ENCODE measurements around the gene BACH2. TPM values are rescaled to one million over a fixed set of nuclear protein-coding genes. Genes with fewer than 3 reads are reported as not detected.

BACH2 gene
- polyA plus RNA-seq, 1 of the 3 experiments (the other 2 are of a cell fraction), result 0.46 TPM

- no peak for TF ChIP-seq FOSL2 (IDR thresholded peaks at IDR 0.05; ENCODE audit: borderline replicate concordance, low read depth)
- TF ChIP-seq GATA2 (CRISPR knock-in tag; IDR thresholded peaks at IDR 0.05), result no peak
- no peak for TF ChIP-seq ELF1 (IDR thresholded peaks at IDR 0.05)
- no peak for TF ChIP-seq RCOR1 (IDR thresholded peaks at IDR 0.05; ENCODE audit: low read length)
- no peak for TF ChIP-seq EZH2phosphoT487 (IDR thresholded peaks at IDR 0.05; ENCODE audit: borderline replicate concordance, low read depth)
- TF ChIP-seq MXI1 (IDR thresholded peaks at IDR 0.05; ENCODE audit: low read depth, low read length), result no peak
- TF ChIP-seq SMC3 (IDR thresholded peaks at IDR 0.05; ENCODE audit: low read depth, low read length), result no peak
- TF ChIP-seq IRF3 (IDR thresholded peaks at IDR 0.05; ENCODE audit: low read depth, low read length), result no peak
- TF ChIP-seq SIN3A (IDR thresholded peaks at IDR 0.05; ENCODE audit: borderline replicate concordance, low read depth, low read length), result no peak
- no peak for TF ChIP-seq RXRA (IDR thresholded peaks at IDR 0.05; ENCODE audit: borderline replicate concordance, low read depth)
- TF ChIP-seq NFIC (IDR thresholded peaks at IDR 0.05; ENCODE audit: borderline replicate concordance), result no peak
- no peak for TF ChIP-seq JUND (IDR thresholded peaks at IDR 0.05)
- TF ChIP-seq TCF12 (IDR thresholded peaks at IDR 0.05), result no peak
- TF ChIP-seq MEF2A (IDR thresholded peaks at IDR 0.05; ENCODE audit: borderline replicate concordance, low read depth), result no peak
- H3K4me2 ChIP-seq, result no peak overlapping the region
- H3K27me3 ChIP-seq (ENCODE audit: insufficient read depth), result no peaks in the 10 kb centered on the region
- H3K9me2 ChIP-seq, result no peaks in the 10 kb centered on the region
- POLR2A ChIA-PET, result no interaction called here
- H3K79me2 ChIP-seq (ENCODE audit: insufficient read depth), result no peaks in the 10 kb centered on the region
- WGBS (ENCODE audit: low lambda C conversion rate), result 93% methylated on average over 8 of the region's 8 CpGs
- no peak overlapping the region for H3K9ac ChIP-seq
- no peaks in the 10 kb centered on the region; a peak in 1 of 4 replicates for H3K4me1 ChIP-seq (ENCODE audit: control insufficient read depth in 1 of 2, insufficient read depth in 2 of 2, low read depth in 1 of 2, low read length in 1 of 2)
- no peaks in the 10 kb centered on the region for H3K9me3 ChIP-seq
- H3K36me3 ChIP-seq (replicated peaks in 1 of 2; ENCODE audit: control insufficient read depth in 1 of 2, insufficient read depth in 2 of 2, low read length in 1 of 2), result no peaks in the 10 kb centered on the region
- CTCF ChIA-PET, result interaction anchor here (1.2 to 6.3 kb wide), 5 partner anchors 12 to 535 kb away, joined by 3 to 169 read pairs (median 22); no protein-coding TSS in a partner anchor
- H4K20me1 ChIP-seq (ENCODE audit: insufficient read depth), result no peaks in the 10 kb centered on the region
- no peak overlapping the region for H2AFZ ChIP-seq (ENCODE audit: low read depth)
- no peak overlapping the region for H3K27ac ChIP-seq (ENCODE audit: low read depth in 2 of 2, low read length in 1 of 2)
- H3K4me3 ChIP-seq (ENCODE audit: low read depth in 2 of 2, low read length in 1 of 2), result no peak overlapping the region
- H3F3A ChIP-seq (replicated peaks; ENCODE audit: insufficient read depth), result no peaks in the 10 kb centered on the region
- DNase-seq, result no peak
These were observed 354.0 kb downstream of the BACH2 start for GRCh38 chr6:89942601-89943000.

- ChIA-PET POLR2A (no interaction called here), CTCF (interaction anchor here (0.7 to 6.3 kb wide), 14 partner anchors 7 to 536 kb away, joined by 3 to 169 read pairs (median 15); no protein-coding TSS in a partner anchor)
- H3K4me1 ChIP-seq (ENCODE audit: control insufficient read depth in 1 of 2, insufficient read depth in 2 of 2, low read depth in 1 of 2, low read length in 1 of 2), result no peaks in the 10 kb centered on the region; a peak in 1 of 4 replicates
- no peaks in the 10 kb centered on the region for H3K36me3 ChIP-seq (replicated peaks in 1 of 2; ENCODE audit: control insufficient read depth in 1 of 2, insufficient read depth in 2 of 2, low read length in 1 of 2)
- H3K9me3 ChIP-seq, result no peaks in the 10 kb centered on the region
- no peak overlapping the region for H3K4me2 ChIP-seq
- no peaks in the 10 kb centered on the region for H3K79me2 ChIP-seq (ENCODE audit: insufficient read depth)
- no peaks in the 10 kb centered on the region for H3K27me3 ChIP-seq (ENCODE audit: insufficient read depth)
- H4K20me1 ChIP-seq (ENCODE audit: insufficient read depth), result no peaks in the 10 kb centered on the region
- WGBS (ENCODE audit: low lambda C conversion rate), result 88% methylated on average over 6 of the region's 6 CpGs
- H2AFZ ChIP-seq (ENCODE audit: low read depth), result no peak overlapping the region
- no peaks in the 10 kb centered on the region for H3K9me2 ChIP-seq
- no peak overlapping the region for H3K4me3 ChIP-seq (ENCODE audit: low read depth in 2 of 2, low read length in 1 of 2)
- no peak for TF ChIP-seq REST (IDR thresholded peaks at IDR 0.05; ENCODE audit: low read depth, low read length)
- no peak for DNase-seq
- H3K27ac ChIP-seq (ENCODE audit: low read depth in 2 of 2, low read length in 1 of 2), result no peak overlapping the region
- H3F3A ChIP-seq (replicated peaks; ENCODE audit: insufficient read depth), result no peaks in the 10 kb centered on the region
- no peak overlapping the region for H3K9ac ChIP-seq
These were observed 354.7 kb downstream of the BACH2 start for GRCh38 chr6:89941763-89942497.

Measured in SK-N-SH (cell line).